ENCODE measurements around the gene CYP27B1.
A peak's percentile ranks its signal among the peaks of the same experiment; 100 is the strongest.

The CYP27B1 gene

DNA sequence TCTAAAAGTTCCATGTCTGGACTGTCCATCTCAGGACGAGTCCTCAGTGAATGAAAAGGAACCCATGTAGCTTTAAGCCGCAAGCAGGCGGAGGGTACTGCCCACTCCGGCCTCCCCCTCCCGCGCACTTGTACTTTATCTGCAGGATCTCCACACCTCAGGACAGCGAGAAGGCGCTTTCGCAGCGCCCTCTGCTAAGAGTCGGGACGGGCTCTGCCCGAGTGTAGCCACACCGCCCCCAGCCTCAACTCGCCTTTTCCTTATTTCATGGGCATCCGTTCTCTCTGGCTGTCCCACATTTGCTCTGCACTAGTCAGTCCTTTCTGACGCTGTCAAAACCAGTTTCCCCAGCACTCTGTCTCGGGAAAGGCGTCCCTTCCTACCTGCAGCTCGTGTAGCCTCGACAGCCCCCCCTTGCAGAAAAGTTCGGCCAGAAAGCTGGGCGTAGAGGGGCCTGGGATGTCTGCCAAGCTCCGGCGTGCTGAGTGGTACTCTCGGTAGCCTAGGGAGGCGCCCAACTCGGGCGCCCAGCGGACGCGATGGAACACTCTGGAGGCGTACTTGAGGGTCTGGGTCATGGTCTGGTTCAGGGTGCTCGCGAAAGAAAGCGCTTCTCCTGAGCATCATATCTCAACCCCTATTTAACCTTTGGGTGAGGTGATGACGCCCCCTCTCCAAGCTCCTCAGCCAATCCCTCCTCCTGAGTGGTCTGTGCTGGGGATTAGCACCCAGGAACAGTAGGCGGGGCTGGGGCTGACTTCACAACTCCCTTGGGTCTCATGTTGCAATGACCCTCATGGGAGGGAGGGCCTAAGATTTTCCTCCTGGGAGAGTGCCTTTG, at the start of gene CYP27B1:
CYP27B1 (minus strand) TSS at position 615 of the 841 bp plus-strand sequence; CDS start at position 578, 37 bp downstream.
- DNase-seq (ENCODE audit: low read depth): peak; percentile 37

- DNase-seq (ENCODE audit: low read depth): no peak
Measured at GRCh38 chr12:57816001-57816854, 49.4 kb upstream of the CYP27B1 start.

- no peak for DNase-seq (ENCODE audit: low read depth)
Measured at GRCh38 chr12:57815177-57816000, 48.5 kb upstream of the CYP27B1 start.

- peak; percentile 53 for DNase-seq (ENCODE audit: low read depth)
Measured at GRCh38 chr12:57813971-57814772, 47.3 kb upstream of the CYP27B1 start.

- DNase-seq (ENCODE audit: low read depth): no peak
Measured at GRCh38 chr12:57813111-57813970, 46.5 kb upstream of the CYP27B1 start.

- no peak for DNase-seq (ENCODE audit: low read depth)
Measured at GRCh38 chr12:57811028-57811755, 44.3 kb upstream of the CYP27B1 start.

GRCh38 chr12:57810450-57810849, 43.6 kb upstream of the CYP27B1 start:
- no peak for DNase-seq (ENCODE audit: low read depth)

DNA sequence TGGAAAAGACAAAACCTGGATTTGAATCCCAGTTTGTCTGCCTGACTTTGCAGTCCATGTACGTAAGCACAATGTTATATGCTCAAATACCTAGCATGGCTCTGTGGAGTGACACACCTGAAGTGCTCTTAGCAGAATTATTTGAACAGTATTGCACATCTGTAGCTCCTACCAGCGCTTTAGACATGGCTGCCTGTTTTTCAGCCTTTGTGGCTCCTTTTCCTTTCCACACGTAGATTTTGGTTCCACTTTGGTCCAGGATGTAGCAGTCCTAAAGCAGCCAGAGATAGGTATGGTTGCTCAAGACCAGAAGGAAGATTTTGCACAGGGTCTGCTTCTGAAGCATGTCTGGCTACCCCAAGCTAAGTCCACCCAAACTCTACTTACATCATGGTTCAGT, 42.5 kb upstream of the CYP27B1 start:
- no peak for DNase-seq (ENCODE audit: low read depth)

GRCh38 chr12:57808351-57808750, 41.5 kb upstream of the CYP27B1 start:
- DNase-seq (ENCODE audit: low read depth): no peak

- no peak for DNase-seq (ENCODE audit: low read depth)
Measured at GRCh38 chr12:57807285-57807684, 40.4 kb upstream of the CYP27B1 start.

DNA sequence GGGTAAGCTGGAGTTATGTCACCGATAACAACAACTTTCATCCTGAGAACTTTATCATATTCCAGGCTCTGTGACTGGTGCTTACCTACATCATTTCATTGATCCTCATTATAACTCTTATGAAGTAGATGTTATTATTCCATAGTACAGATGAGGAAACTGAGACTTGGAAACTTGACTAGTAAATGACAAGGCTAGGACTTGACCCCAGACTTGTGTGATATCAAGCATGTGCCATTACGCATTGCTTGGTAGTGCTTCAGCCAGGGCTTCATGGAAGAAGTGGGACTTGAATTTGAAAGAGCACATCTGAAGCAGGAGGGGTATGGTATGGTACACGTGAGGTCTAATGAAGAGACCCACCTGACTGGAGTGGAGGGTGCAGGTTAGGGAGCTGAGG, 39.8 kb upstream of the CYP27B1 start:
- DNase-seq (ENCODE audit: low read depth): no peak

DNA sequence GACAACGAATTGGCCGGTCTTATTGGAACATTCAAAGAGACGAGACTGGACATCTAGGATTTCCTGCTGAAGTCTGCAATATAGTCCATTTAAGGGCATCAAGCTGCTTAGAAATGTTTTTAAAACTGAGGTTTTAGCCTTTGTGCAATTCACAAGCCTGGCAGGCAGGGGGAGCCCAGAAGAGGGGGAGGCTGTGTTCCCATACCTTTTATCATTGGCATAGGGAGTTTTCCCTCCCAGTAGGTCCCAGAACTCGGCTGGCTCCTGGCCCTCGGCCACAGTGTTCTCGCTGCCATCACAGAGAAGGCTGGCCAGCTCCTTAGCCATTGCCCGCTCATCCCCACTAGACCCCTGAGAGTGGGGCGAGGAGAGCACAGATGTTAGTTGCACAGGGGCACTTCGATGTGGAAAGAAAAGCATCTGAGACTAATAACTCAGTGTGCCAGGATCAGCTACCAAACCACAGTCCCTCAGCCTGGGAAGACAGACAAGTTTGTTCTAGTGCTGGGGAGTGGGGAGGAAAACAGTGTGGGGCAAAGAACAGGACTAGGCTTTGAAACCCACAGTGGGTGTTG, 36.5 kb upstream of the CYP27B1 start:
- DNase-seq (ENCODE audit: low read depth): peak; percentile 53

GRCh38 chr12:57802607-57803006, 35.7 kb upstream of the CYP27B1 start:
- DNase-seq (ENCODE audit: low read depth): no peak

DNA sequence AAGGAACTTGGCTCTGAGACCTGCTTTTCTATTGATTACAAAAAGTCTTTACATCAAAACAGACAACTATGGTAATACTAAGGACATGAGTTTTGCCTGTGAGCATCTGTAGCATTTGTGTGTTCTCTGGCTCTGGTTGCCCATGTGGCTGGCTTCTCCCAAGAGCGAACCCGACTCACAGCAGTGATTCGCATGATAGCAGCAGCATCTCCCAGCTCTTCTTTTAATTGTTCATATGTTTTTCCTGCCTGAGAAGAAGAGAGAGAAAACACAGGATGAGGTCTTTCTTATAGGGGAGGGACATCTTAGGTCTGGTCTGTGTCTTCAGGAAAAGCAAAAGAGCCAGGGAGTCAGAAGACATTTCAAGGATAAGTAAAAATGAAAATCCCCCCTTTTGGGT, 34.1 kb upstream of the CYP27B1 start:
- no peak for DNase-seq (ENCODE audit: low read depth)

- DNase-seq (ENCODE audit: low read depth): no peak
Measured at GRCh38 chr12:57797933-57798332, 31.1 kb upstream of the CYP27B1 start.

- DNase-seq (ENCODE audit: low read depth): no peak
Measured at GRCh38 chr12:57796996-57797395, 30.1 kb upstream of the CYP27B1 start.

DNA sequence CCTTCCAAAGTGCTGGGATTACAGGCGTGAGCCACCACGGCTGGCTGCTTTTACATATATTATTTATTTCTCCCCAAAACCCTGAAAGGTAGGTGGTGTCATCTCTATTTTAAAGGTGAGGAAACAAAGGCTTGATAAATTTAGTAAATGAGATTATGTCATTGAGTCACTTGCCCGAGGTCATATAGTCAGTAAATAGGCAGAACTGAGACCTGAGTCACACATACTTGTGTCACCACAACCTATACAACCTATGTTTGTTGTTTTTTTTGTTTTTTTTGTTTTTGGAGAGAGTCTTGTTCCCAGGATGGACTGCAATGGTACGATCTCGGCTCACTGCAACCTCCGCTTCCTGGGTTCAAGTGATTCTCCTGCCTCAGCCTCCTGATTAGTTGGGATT, 28.5 kb upstream of the CYP27B1 start:
- DNase-seq (ENCODE audit: low read depth): no peak

- peak; percentile 51 for DNase-seq (ENCODE audit: low read depth)
Measured at GRCh38 chr12:57793920-57794319, 27.0 kb upstream of the CYP27B1 start.

- no peak for DNase-seq (ENCODE audit: low read depth)
Measured at GRCh38 chr12:57783861-57784260, 17.0 kb upstream of the CYP27B1 start.
